Uterus (tissue), 4 donors: Measurements from ENCODE around the gene RFX4. TPM values are rescaled to one million over a fixed set of nuclear protein-coding genes. Genes with fewer than 3 reads are reported as not detected.

Experiments used
- DNase-seq, 2 donors: peaks; one replicate each; pipeline ENCODE4 v3.0.0-alpha.2; 2019 to 2020
- H3K27ac ChIP-seq, 2 donors: fragments of 200-600 bp; sonication (generic); 1 replicate in 1 of 2; 2 replicates in 1 of 2; pipeline ENCODE4 v1.5.1; 2016 to 2018
- H3K27me3 ChIP-seq, 2 donors: fragments of 200-600 bp; sonication (generic); one replicate each; pipeline ENCODE4 v1.5.1; 2018 to 2019; ENCODE audit warnings: control low read depth in 1 of 2
- H3K36me3 ChIP-seq, 2 donors: fragments of 200-600 bp; sonication (generic); one replicate each; pipeline ENCODE4 v1.5.1; 2019; ENCODE audit warnings: control low read depth in 1 of 2
- H3K4me1 ChIP-seq, 2 donors: fragments of 200-600 bp; sonication (generic); one replicate each; pipeline ENCODE4 v1.5.1; 2018 to 2019; ENCODE audit warnings: control low read depth in 1 of 2
- H3K4me3 ChIP-seq, 2 donors: fragments of 200-600 bp; sonication (generic); 1 replicate in 1 of 2; 2 replicates in 1 of 2; pipeline ENCODE4 v1.5.1; 2018 to 2019; ENCODE audit warnings: mild to moderate bottlenecking in 1 of 2
- H3K9me3 ChIP-seq, 2 donors: fragments of 200-600 bp; sonication (generic); one replicate each; pipeline ENCODE4 v1.5.1; 2019; ENCODE audit warnings: control low read depth in 1 of 2
- POLR2A ChIP-seq, 2 donors: fragments of 450-650 bp; IDR thresholded peaks; one replicate each; pipeline ENCODE4 v1.6.1; 2016; ENCODE audit warnings: antibody characterized with exemption in 2 of 2, mild to moderate bottlenecking in 1 of 2, moderate library complexity in 1 of 2
- intact Hi-C: fragments of 100-400 bp; cut with DNase I; formaldehyde crosslinking; loops from one replicate; pipeline ENCODE4 v1.15.1; 2023; ENCODE audit warnings: low total_unique reads
- total RNA-seq, 4 donors: library from RNA; depleted of rRNA in 3 of 4; stranded (reverse); fragments of >200 nt in 3 of 4; gene quantifications; one replicate each; pipeline versions ENCODE4 v1.1.0 to v1.2.4, GENCODE V29; 2014 to 2023
- TF ChIP-seq, protein P1 (sequence below), 4 experiments: fragments of 200-600 bp in 2 of 4; fragments of 450-650 bp in 2 of 4; sonication (generic) in 2 of 4; IDR thresholded peaks; one replicate each; pipeline ENCODE4 v1.5.1; 2016 to 2019; ENCODE audit warnings: antibody characterized with exemption in 4 of 4, mild to moderate bottlenecking in 2 of 4, moderate library complexity in 1 of 4
- donor health status: DM: yes; HTN: yes; CAD: no.

Gene RFX4
- total RNA-seq, 4 donors from 2014 or later = not detected

DNA sequence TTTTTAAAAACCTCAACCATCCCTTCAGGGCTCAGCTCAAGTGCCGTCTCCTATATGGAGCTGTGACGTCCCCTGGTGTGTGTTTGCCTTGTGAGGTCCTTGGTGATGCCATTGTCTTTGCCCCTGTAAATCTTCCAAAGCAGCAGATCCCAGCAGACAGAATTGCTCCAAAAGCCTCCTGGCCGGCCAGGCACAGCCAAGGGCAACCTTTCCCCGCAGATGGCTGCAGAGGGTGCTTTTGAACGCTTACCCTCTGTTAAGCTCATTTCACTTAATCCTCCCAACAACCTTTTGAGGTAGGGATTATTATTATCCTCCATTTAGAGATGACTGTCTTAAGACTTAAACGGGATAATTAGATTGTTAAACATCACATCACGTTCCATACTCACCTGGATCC, 51.4 kb downstream of the RFX4 start:
- Histone ChIP-seq H3K27ac (no peak overlapping the region), H3K4me1 (no peaks in the 10 kb centered on the region), H3K36me3 (no peaks in the 10 kb centered on the region), H3K9me3 (no peaks in the 10 kb centered on the region), H3K27me3 (no peaks in the 10 kb centered on the region), H3K4me3 (no peak overlapping the region)
- intact Hi-C loops = no loop called here
- TF ChIP-seq POLR2A (IDR thresholded peaks at IDR 0.05) = no peak
- TF ChIP-seq, protein P1, sequence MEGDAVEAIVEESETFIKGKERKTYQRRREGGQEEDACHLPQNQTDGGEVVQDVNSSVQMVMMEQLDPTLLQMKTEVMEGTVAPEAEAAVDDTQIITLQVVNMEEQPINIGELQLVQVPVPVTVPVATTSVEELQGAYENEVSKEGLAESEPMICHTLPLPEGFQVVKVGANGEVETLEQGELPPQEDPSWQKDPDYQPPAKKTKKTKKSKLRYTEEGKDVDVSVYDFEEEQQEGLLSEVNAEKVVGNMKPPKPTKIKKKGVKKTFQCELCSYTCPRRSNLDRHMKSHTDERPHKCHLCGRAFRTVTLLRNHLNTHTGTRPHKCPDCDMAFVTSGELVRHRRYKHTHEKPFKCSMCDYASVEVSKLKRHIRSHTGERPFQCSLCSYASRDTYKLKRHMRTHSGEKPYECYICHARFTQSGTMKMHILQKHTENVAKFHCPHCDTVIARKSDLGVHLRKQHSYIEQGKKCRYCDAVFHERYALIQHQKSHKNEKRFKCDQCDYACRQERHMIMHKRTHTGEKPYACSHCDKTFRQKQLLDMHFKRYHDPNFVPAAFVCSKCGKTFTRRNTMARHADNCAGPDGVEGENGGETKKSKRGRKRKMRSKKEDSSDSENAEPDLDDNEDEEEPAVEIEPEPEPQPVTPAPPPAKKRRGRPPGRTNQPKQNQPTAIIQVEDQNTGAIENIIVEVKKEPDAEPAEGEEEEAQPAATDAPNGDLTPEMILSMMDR (IDR thresholded peaks at IDR 0.05) = no peak
- DNase-seq = no peak

DNA sequence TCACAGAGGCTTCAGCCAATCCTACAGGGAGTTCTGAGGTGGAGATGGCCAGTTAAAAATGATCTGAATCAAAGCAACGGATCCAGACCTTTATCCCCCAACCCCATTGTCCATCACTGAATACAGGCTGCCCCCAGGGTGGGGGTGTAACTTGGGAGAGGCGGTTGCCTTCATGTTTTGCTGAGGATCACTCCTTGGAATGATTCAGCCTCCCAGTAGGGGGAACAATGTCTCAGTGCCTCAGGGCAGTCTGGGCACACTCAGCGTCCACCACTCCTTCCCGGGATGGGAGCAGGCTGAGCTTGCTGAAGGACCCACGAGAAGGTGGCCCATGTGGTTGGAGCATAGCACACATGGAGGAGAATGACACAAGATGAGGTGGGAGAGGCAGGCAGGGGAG, 60.2 kb downstream of the RFX4 start:
- no peaks in the 10 kb centered on the region for H3K36me3 ChIP-seq
- no peak for DNase-seq
- no peaks in the 10 kb centered on the region for H3K27me3 ChIP-seq
- H3K4me1 ChIP-seq = no peaks in the 10 kb centered on the region
- intact Hi-C loops = no loop called here
- no peaks in the 10 kb centered on the region for H3K9me3 ChIP-seq
- no peak overlapping the region for H3K27ac ChIP-seq
- no peak for TF ChIP-seq POLR2A (IDR thresholded peaks at IDR 0.05)
- TF ChIP-seq, protein P1 (IDR thresholded peaks at IDR 0.05) = no peak
- H3K4me3 ChIP-seq = no peak overlapping the region

DNA sequence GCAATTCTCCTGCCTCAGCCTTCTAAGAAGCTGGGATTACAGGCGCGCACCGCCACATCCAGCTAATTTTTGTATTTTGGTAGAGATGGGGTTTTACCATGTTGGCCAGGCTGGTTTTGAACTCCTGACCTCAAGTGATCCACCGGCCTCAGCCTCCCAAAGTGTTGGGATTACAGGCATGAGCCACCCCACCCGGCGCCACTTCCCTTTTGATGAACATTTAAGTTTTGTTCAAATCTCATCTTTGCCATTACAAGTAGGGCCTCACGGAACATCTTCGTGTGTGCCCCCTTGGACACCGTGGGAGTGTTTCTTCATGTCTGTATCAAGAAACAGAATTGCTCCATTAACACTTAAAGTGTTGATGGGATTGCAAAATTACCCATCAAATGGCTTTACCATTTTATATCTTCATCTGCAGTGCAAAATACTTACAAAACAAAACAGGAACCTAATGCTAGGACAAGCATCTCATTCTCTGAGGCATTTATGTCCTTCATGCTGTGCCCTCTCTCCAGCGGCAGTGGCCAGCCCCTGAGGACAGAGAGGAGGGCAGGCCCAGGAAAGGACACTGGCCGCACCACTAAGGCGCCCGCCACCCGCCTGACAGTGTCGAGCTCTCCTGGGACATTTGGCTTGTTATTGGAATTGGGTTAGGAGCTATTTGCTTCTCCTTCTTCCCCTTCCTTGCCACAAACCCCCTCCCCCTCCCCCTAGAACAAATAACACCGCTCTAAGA, 61.7 kb downstream of the RFX4 start:
- H3K27me3 ChIP-seq = no peaks in the 10 kb centered on the region
- no peaks in the 10 kb centered on the region for H3K9me3 ChIP-seq
- H3K36me3 ChIP-seq = no peaks in the 10 kb centered on the region
- no peak overlapping the region for H3K4me3 ChIP-seq
- intact Hi-C loops = no loop called here
- H3K4me1 ChIP-seq = no peaks in the 10 kb centered on the region
- no peak overlapping the region for H3K27ac ChIP-seq
- DNase-seq = no peak
- TF ChIP-seq, protein P1 (IDR thresholded peaks at IDR 0.05) = no peak
- no peak for TF ChIP-seq POLR2A (IDR thresholded peaks at IDR 0.05)

DNA sequence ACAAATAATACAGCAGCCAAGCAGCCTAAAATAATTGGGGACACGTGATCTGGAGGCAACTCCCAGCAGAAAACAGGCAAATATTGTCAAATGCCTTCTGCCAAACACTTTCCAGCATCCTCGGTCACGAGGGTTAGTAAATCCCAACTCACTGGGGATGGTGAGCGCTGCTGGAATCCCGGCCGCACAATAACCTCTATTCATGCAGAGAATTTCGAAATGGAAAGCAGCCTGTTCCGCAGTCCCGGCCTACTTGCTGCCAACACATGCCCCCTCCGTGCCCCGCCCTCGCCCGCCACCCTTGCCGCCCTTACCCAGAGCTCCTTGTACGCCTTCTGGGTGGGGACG, 62.2 kb downstream of the RFX4 start:
- no peaks in the 10 kb centered on the region for H3K36me3 ChIP-seq
- no peaks in the 10 kb centered on the region for H3K9me3 ChIP-seq
- DNase-seq = no peak
- no peaks in the 10 kb centered on the region for H3K4me1 ChIP-seq
- intact Hi-C loops = no loop called here
- H3K4me3 ChIP-seq = no peak overlapping the region
- no peak overlapping the region for H3K27ac ChIP-seq
- H3K27me3 ChIP-seq = no peaks in the 10 kb centered on the region
- TF ChIP-seq, protein P1 (IDR thresholded peaks at IDR 0.05) = no peak
- no peak for TF ChIP-seq POLR2A (IDR thresholded peaks at IDR 0.05)

DNA sequence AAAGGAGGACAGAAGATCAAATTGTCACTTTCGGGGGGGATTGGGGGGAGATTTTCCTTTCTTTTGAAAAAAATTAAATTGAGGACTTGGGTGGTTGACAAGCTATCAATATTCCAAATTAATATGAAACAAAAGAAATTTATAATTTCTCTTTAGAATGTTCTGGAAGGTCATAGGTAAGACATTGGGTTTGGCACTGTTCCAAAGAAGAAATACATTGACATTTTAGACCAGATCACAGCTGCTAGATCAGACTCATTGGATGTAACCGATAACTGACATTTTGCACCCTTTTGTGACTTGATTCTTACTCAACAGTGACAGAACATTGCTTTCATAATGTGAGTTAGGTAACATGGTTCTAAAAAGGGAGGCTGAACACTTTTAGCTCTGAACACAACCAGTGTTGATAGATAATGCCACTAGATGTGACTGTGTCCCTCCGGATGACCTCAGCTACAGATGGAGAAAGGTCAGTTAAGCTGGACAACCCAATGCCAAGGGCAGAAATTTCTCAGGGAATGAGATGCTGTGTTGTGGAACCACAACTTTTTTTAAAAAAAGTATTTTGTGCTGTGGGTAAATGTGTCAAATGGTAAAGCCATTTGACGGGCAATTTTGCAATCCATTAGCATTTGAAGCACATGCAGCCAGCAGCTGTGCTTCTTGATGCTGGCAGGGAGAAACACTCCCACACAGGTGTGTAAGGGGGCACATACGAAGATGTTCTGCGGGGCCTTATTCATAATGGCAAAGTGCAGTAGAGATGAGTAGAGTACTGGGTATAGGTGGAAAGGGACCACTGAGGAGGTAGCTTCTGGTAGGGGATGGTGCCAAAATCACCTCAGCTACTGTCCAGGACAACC, 62.9 kb downstream of the RFX4 start:
- H3K27me3 ChIP-seq = no peaks in the 10 kb centered on the region
- H3K4me3 ChIP-seq = no peak overlapping the region
- TF ChIP-seq, protein P1 (IDR thresholded peaks at IDR 0.05) = no peak
- no peak for TF ChIP-seq POLR2A (IDR thresholded peaks at IDR 0.05)
- H3K27ac ChIP-seq = no peak overlapping the region
- no peaks in the 10 kb centered on the region for H3K36me3 ChIP-seq
- H3K9me3 ChIP-seq = no peaks in the 10 kb centered on the region
- intact Hi-C loops = no loop called here
- H3K4me1 ChIP-seq = no peaks in the 10 kb centered on the region
- DNase-seq = no peak
